GM23338 (cell line): Measurements from ENCODE around the gene SEL1L3.

ENCODE experiments used
- CREB1 ChIP-seq: fragments of 250-450 bp; sonication (Bioruptor Pico); IDR thresholded peaks from 2 replicates; pipeline ENCODE4 v1.5.0; 2020; ENCODE audit warnings: low read depth, mild to moderate bottlenecking, moderate library complexity
- ETS1 ChIP-seq: IDR thresholded peaks from 2 replicates; pipeline ENCODE4 v1.6.1; 2016; ENCODE audit warnings: antibody characterized with exemption
- EZH2 ChIP-seq: fragments of 200-600 bp; sonication (generic); IDR thresholded peaks from one replicate; pipeline ENCODE4 v1.8.0; 2017; ENCODE audit warnings: antibody characterized with exemption, mild to moderate bottlenecking, low read depth; ENCODE audit not compliant: unreplicated experiment
- EZH2phosphoT487 ChIP-seq: fragments of 200-600 bp; sonication (generic); IDR thresholded peaks from one replicate; pipeline ENCODE4 v1.8.1; 2018; ENCODE audit warnings: antibody characterized with exemption; ENCODE audit not compliant: unreplicated experiment
- JUNB ChIP-seq: IDR thresholded peaks from one replicate; pipeline ENCODE4 v1.6.1; 2016; ENCODE audit warnings: antibody characterized with exemption; ENCODE audit not compliant: unreplicated experiment
- NANOG ChIP-seq: IDR thresholded peaks from 2 replicates; pipeline ENCODE4 v1.6.1; 2016; ENCODE audit warnings: antibody characterized with exemption, borderline replicate concordance
- POLR2AphosphoS5 ChIP-seq: IDR thresholded peaks from 2 replicates; pipeline ENCODE4 v1.6.1; 2016; ENCODE audit warnings: antibody characterized with exemption, low read depth
- STAT1 ChIP-seq: IDR thresholded peaks from one replicate; pipeline ENCODE4 v1.6.1; 2016; ENCODE audit warnings: antibody characterized with exemption; ENCODE audit not compliant: unreplicated experiment
- ZNF114 ChIP-seq: fragments of 250-450 bp; sonication (Bioruptor Pico); IDR thresholded peaks from 2 replicates; pipeline ENCODE4 v1.5.0; 2020; ENCODE audit warnings: mild to moderate bottlenecking, moderate library complexity
- TF ChIP-seq, protein P1 (sequence below), 2 experiments: fragments of 200-600 bp in 1 of 2; sonication (generic) in 1 of 2; conservative IDR thresholded peaks; 2 replicates each; pipeline versions ENCODE4 v1.5.1 to v1.6.1; 2016 to 2017; ENCODE audit warnings: antibody characterized with exemption in 2 of 2, low read depth in 2 of 2, mild to moderate bottlenecking in 2 of 2, moderate library complexity in 1 of 2
- TF ChIP-seq, protein P2 (sequence below): IDR thresholded peaks from one replicate; pipeline ENCODE4 v1.6.1; 2018; ENCODE audit warnings: antibody characterized with exemption; ENCODE audit not compliant: unreplicated experiment
- TF ChIP-seq, protein P3 (sequence below): fragments of 250-450 bp; sonication (Bioruptor Pico); IDR thresholded peaks from 2 replicates; pipeline ENCODE4 v1.5.0; 2020; ENCODE audit warnings: mild to moderate bottlenecking, moderate library complexity

DNA sequence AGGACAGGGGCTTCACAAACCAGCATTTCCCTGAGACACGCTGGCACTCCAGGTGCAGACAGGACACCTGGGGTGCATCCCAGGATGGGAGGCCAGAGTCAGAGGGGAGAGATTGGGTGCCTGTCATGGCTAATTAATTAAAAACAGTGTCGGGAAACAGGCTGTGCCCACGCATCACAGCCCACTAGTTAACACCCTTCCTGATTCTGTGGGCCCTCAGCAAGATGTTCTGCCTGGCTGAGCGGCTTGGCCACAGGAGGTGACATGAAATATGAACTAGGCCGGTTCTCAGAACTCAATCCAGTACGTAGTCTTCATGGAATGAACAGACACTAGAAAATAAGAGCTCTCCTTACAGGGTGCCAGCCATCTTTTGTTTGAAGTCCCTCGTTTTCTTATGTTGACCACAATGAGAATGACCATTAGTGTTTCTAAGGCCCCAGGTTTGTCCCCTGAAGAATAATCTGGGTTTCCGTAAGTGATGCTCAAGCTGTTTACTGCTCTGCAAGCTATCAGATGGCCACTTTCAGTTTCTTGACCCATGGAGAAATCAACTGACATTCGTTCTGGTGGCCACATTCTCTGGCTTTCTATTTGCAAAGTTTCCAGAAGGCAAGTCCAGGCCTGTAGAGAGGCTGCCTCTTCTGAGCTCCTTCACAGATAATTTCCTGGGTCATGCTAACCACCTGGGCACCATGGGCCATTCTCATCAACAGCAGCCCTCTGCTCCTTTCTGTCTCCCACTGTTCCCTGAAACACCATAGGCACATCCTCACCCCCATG, 134.9 kb downstream of the SEL1L3 start:
- TF ChIP-seq, protein P1, sequence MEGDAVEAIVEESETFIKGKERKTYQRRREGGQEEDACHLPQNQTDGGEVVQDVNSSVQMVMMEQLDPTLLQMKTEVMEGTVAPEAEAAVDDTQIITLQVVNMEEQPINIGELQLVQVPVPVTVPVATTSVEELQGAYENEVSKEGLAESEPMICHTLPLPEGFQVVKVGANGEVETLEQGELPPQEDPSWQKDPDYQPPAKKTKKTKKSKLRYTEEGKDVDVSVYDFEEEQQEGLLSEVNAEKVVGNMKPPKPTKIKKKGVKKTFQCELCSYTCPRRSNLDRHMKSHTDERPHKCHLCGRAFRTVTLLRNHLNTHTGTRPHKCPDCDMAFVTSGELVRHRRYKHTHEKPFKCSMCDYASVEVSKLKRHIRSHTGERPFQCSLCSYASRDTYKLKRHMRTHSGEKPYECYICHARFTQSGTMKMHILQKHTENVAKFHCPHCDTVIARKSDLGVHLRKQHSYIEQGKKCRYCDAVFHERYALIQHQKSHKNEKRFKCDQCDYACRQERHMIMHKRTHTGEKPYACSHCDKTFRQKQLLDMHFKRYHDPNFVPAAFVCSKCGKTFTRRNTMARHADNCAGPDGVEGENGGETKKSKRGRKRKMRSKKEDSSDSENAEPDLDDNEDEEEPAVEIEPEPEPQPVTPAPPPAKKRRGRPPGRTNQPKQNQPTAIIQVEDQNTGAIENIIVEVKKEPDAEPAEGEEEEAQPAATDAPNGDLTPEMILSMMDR (conservative IDR thresholded peaks at IDR 0.05; ENCODE audit: low read depth in 2 of 2), result no peak
- TF ChIP-seq JUNB (no peak), POLR2AphosphoS5 (no peak), ETS1 (no peak), STAT1 (no peak), EZH2 (no peak), EZH2phosphoT487 (no peak), NANOG (no peak), CREB1 (CRISPR knock-in tag) (no peak), ZNF114 (CRISPR knock-in tag) (no peak)
- TF ChIP-seq, protein P2, sequence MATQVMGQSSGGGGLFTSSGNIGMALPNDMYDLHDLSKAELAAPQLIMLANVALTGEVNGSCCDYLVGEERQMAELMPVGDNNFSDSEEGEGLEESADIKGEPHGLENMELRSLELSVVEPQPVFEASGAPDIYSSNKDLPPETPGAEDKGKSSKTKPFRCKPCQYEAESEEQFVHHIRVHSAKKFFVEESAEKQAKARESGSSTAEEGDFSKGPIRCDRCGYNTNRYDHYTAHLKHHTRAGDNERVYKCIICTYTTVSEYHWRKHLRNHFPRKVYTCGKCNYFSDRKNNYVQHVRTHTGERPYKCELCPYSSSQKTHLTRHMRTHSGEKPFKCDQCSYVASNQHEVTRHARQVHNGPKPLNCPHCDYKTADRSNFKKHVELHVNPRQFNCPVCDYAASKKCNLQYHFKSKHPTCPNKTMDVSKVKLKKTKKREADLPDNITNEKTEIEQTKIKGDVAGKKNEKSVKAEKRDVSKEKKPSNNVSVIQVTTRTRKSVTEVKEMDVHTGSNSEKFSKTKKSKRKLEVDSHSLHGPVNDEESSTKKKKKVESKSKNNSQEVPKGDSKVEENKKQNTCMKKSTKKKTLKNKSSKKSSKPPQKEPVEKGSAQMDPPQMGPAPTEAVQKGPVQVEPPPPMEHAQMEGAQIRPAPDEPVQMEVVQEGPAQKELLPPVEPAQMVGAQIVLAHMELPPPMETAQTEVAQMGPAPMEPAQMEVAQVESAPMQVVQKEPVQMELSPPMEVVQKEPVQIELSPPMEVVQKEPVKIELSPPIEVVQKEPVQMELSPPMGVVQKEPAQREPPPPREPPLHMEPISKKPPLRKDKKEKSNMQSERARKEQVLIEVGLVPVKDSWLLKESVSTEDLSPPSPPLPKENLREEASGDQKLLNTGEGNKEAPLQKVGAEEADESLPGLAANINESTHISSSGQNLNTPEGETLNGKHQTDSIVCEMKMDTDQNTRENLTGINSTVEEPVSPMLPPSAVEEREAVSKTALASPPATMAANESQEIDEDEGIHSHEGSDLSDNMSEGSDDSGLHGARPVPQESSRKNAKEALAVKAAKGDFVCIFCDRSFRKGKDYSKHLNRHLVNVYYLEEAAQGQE, result no peak
- TF ChIP-seq, protein P3, sequence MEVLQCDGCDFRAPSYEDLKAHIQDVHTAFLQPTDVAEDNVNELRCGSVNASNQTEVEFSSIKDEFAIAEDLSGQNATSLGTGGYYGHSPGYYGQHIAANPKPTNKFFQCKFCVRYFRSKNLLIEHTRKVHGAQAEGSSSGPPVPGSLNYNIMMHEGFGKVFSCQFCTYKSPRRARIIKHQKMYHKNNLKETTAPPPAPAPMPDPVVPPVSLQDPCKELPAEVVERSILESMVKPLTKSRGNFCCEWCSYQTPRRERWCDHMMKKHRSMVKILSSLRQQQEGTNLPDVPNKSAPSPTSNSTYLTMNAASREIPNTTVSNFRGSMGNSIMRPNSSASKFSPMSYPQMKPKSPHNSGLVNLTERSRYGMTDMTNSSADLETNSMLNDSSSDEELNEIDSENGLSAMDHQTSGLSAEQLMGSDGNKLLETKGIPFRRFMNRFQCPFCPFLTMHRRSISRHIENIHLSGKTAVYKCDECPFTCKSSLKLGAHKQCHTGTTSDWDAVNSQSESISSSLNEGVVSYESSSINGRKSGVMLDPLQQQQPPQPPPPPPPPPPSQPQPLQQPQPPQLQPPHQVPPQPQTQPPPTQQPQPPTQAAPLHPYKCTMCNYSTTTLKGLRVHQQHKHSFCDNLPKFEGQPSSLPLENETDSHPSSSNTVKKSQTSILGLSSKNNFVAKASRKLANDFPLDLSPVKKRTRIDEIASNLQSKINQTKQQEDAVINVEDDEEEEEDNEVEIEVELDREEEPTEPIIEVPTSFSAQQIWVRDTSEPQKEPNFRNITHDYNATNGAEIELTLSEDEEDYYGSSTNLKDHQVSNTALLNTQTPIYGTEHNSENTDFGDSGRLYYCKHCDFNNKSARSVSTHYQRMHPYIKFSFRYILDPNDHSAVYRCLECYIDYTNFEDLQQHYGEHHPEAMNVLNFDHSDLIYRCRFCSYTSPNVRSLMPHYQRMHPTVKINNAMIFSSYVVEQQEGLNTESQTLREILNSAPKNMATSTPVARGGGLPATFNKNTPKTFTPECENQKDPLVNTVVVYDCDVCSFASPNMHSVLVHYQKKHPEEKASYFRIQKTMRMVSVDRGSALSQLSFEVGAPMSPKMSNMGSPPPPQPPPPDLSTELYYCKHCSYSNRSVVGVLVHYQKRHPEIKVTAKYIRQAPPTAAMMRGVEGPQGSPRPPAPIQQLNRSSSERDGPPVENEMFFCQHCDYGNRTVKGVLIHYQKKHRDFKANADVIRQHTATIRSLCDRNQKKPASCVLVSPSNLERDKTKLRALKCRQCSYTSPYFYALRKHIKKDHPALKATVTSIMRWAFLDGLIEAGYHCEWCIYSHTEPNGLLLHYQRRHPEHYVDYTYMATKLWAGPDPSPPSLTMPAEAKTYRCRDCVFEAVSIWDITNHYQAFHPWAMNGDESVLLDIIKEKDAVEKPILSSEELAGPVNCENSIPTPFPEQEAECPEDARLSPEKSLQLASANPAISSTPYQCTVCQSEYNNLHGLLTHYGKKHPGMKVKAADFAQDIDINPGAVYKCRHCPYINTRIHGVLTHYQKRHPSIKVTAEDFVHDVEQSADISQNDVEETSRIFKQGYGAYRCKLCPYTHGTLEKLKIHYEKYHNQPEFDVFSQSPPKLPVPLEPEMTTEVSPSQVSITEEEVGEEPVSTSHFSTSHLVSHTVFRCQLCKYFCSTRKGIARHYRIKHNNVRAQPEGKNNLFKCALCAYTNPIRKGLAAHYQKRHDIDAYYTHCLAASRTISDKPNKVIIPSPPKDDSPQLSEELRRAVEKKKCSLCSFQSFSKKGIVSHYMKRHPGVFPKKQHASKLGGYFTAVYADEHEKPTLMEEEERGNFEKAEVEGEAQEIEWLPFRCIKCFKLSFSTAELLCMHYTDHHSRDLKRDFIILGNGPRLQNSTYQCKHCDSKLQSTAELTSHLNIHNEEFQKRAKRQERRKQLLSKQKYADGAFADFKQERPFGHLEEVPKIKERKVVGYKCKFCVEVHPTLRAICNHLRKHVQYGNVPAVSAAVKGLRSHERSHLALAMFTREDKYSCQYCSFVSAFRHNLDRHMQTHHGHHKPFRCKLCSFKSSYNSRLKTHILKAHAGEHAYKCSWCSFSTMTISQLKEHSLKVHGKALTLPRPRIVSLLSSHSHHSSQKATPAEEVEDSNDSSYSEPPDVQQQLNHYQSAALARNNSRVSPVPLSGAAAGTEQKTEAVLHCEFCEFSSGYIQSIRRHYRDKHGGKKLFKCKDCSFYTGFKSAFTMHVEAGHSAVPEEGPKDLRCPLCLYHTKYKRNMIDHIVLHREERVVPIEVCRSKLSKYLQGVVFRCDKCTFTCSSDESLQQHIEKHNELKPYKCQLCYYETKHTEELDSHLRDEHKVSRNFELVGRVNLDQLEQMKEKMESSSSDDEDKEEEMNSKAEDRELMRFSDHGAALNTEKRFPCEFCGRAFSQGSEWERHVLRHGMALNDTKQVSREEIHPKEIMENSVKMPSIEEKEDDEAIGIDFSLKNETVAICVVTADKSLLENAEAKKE (CRISPR knock-in tag), result no peak
